22Rv1 (cell line): ENCODE data around the gene C3orf22.

Experiments
- H3K27ac ChIP-seq: fragments of 450-650 bp; 2 replicates; pipeline ENCODE4 v1.5.1; 2017
- ZFX ChIP-seq: fragments of 450-650 bp; IDR thresholded peaks from 2 replicates; pipeline ENCODE4 v1.6.1; 2017; ENCODE audit warnings: antibody characterized with exemption, borderline replicate concordance
- TF ChIP-seq, protein P1 (sequence below): fragments of 450-650 bp; IDR thresholded peaks from 2 replicates; pipeline ENCODE4 v1.5.1; 2017; ENCODE audit warnings: mild to moderate bottlenecking

C3orf22 gene

DNA sequence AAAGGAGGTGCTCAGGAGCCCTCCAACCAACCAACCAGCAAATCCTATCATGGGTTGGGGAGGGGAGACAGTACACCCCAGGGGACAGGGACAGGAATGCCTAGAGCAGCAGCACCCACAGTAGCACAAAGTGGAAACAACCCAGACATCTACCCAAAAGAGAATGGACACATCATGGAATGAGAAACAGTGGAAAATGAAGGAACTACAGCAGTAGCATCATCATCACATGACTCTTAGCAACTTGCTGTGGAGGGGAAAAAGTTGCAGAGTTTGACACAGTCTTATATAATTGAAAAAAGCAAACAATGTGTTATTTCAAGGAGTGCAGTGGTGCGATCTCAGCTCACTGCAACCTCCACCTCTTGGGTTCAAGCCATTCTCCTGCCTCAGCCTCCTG, 11.0 kb downstream of the C3orf22 start:
- H3K27ac ChIP-seq = no peak overlapping the region

GRCh38 chr3:126546549-126547239, 12.0 kb downstream of the C3orf22 start:
- H3K27ac ChIP-seq = no peak overlapping the region
- TF ChIP-seq, protein P1, sequence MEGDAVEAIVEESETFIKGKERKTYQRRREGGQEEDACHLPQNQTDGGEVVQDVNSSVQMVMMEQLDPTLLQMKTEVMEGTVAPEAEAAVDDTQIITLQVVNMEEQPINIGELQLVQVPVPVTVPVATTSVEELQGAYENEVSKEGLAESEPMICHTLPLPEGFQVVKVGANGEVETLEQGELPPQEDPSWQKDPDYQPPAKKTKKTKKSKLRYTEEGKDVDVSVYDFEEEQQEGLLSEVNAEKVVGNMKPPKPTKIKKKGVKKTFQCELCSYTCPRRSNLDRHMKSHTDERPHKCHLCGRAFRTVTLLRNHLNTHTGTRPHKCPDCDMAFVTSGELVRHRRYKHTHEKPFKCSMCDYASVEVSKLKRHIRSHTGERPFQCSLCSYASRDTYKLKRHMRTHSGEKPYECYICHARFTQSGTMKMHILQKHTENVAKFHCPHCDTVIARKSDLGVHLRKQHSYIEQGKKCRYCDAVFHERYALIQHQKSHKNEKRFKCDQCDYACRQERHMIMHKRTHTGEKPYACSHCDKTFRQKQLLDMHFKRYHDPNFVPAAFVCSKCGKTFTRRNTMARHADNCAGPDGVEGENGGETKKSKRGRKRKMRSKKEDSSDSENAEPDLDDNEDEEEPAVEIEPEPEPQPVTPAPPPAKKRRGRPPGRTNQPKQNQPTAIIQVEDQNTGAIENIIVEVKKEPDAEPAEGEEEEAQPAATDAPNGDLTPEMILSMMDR = no peak
- no peak for TF ChIP-seq ZFX

More for the DNA sequence above, 11.0 kb downstream of the C3orf22 start:
- TF ChIP-seq, protein P1 = no peak
- no peak for TF ChIP-seq ZFX

- no peak overlapping the region for H3K27ac ChIP-seq
- TF ChIP-seq, protein P1 = no peak
- TF ChIP-seq ZFX = no peak
These were observed 12.7 kb downstream of the C3orf22 start for GRCh38 chr3:126546013-126546412.

DNA sequence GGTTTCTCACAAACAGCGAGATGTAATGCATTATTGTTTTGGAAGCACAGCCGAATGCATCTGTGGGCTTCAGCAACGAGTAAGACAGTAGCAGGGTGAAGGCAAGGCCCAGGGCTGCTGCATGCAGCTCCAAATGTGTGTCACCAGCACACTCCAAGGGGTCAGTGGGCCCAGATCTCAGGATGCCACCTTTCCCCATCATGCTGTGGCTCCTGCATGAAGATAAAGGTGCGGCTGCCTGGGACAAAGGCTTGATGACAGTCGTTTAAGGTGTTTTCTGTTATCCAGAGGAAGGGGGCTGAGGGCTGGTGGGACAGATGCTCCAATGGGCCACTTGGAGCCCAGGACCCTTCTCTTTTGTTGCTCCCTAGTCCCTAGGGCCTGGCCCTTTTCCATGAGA, 13.2 kb downstream of the C3orf22 start:
- no peak overlapping the region for H3K27ac ChIP-seq
- TF ChIP-seq, protein P1 = no peak
- no peak for TF ChIP-seq ZFX

DNA sequence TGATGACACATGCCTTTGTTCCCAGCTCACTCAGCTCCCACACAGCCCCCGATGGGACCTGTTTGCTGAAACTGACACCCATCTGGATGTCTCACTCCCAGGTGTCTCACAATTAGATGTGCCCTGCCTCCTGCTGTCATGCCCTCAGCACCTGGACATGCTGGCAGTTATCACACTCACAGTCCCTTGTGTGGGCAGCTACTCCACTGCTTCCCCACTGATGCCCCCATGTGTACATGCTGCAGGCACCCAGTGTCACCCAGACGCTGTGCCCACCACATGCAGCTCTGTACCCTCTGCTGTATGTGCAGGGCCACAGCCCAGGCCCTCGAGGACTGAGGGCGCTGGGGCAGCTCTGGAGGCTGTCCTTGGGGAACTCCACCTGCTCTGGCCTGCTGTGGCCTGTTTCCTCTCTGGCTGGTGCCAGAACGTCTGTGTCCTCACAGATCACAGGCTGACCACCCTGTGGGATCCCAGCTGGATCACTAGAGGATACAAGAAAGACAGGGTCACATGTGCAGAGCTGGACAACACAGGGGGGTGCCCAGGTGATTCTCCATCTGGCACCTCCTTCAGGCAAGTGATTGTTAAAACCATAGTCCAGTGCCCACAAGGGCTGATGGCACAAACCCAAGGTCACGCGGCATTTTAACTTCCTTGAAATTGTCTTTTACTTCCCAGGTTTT, 14.0 kb downstream of the C3orf22 start:
- no peak overlapping the region for H3K27ac ChIP-seq
- TF ChIP-seq, protein P1 = no peak
- no peak for TF ChIP-seq ZFX

- no peak for TF ChIP-seq ZFX
- TF ChIP-seq, protein P1 = no peak
- H3K27ac ChIP-seq = no peak overlapping the region
These were observed 15.2 kb downstream of the C3orf22 start for GRCh38 chr3:126543457-126544061.
